PC-9 (cell line): ENCODE data around the gene DIP2C. TPM values are rescaled to one million over a fixed set of nuclear protein-coding genes. Genes with fewer than 3 reads are reported as not detected.

Experiments used
- BruUV-seq: library from RNA; stranded (reverse); fragments of 400-500 nt; replicated peaks from 2 replicates; lab custom pipeline; 2021; lab: Mats Ljungman, UMichigan
- CTCF ChIA-PET: fragments of 300-600 bp; sonication (Branson Sonifier 250); formaldehyde crosslinking; loops from one replicate; lab custom pipeline; 2022; ENCODE audit warnings: antibody characterized with exemption; lab: Charles Lee
- POLR2A ChIA-PET: fragments of 300-600 bp; sonication (Branson Sonifier 250); formaldehyde crosslinking; loops from one replicate; lab custom pipeline; 2022; ENCODE audit warnings: antibody characterized with exemption; ENCODE audit not compliant: unreplicated experiment; lab: Charles Lee
- DNase-seq, 2 experiments: peaks; one replicate each; pipeline versions ENCODE4 v3.0.0 to v3.0.0-alpha.2; 2015 to 2022; ENCODE audit warnings: mixed read lengths in 1 of 2
- H2AFZ ChIP-seq: fragments of 200-600 bp; sonication (generic); 2 replicates; pipeline ENCODE4 v1.8.1; 2017; ENCODE audit warnings: antibody characterized with exemption
- H3F3A ChIP-seq: fragments of 200-600 bp; sonication (generic); 2 replicates; pipeline ENCODE4 v1.8.1; 2017; ENCODE audit warnings: antibody characterized with exemption, mild to moderate bottlenecking, low read depth; ENCODE audit not compliant: insufficient read depth
- H3K27ac ChIP-seq: fragments of 200-600 bp; sonication (generic); 2 replicates; pipeline ENCODE4 v1.6.1; 2016; ENCODE audit warnings: mixed run types
- H3K27me3 ChIP-seq: fragments of 200-600 bp; sonication (generic); 2 replicates; pipeline ENCODE4 v1.6.1; 2016; ENCODE audit warnings: low read depth, mixed run types; ENCODE audit not compliant: insufficient read depth
- H3K36me3 ChIP-seq: fragments of 200-600 bp; sonication (generic); 2 replicates; pipeline ENCODE4 v1.6.1; 2016; ENCODE audit warnings: low read depth, mixed run types
- H3K4me1 ChIP-seq: fragments of 200-600 bp; sonication (generic); replicated peaks from 2 replicates; pipeline ENCODE4 v1.6.1; 2016; ENCODE audit warnings: mixed run types; ENCODE audit not compliant: insufficient read depth
- H3K4me2 ChIP-seq: fragments of 200-600 bp; sonication (generic); 2 replicates; pipeline ENCODE4 v1.6.1; 2017; ENCODE audit warnings: mixed run types
- H3K4me3 ChIP-seq: fragments of 200-600 bp; sonication (generic); 2 replicates; pipeline ENCODE4 v1.6.1; 2016; ENCODE audit warnings: mixed run types
- H3K79me2 ChIP-seq: fragments of 200-600 bp; sonication (generic); 2 replicates; pipeline ENCODE4 v1.6.1; 2017; ENCODE audit warnings: low read depth, mixed run types
- H3K9me2 ChIP-seq: fragments of 200-600 bp; sonication (generic); 2 replicates; pipeline ENCODE4 v1.8.1; 2017; ENCODE audit warnings: mild to moderate bottlenecking; ENCODE audit not compliant: insufficient read depth
- H3K9me3 ChIP-seq: fragments of 200-600 bp; sonication (generic); 2 replicates; pipeline ENCODE4 v1.8.1; 2016; ENCODE audit warnings: low read depth; ENCODE audit not compliant: insufficient read depth
- H4K20me1 ChIP-seq: fragments of 200-600 bp; sonication (generic); 2 replicates; pipeline ENCODE4 v1.8.1; 2017; ENCODE audit not compliant: insufficient read depth
- CTCF ChIP-seq: fragments of 200-600 bp; sonication (generic); conservative IDR thresholded peaks from 2 replicates; pipeline ENCODE4 v1.6.1; 2017; ENCODE audit warnings: mixed run types, antibody characterized with exemption, mild to moderate bottlenecking, moderate library complexity
- EZH2 ChIP-seq: fragments of 200-600 bp; sonication (generic); IDR thresholded peaks from 2 replicates; pipeline ENCODE4 v1.8.0; 2017; ENCODE audit warnings: antibody characterized with exemption, low read depth
- intact Hi-C: fragments of 100-400 bp; cut with micrococcal nuclease; formaldehyde crosslinking; loops from one replicate; pipeline ENCODE4 v1.10.0; 2022; ENCODE audit not compliant: unreplicated experiment
- total RNA-seq: library from RNA; stranded (reverse); gene quantifications from 2 replicates; pipeline ENCODE4 v1.2.3, GENCODE V29; 2021

The DIP2C gene
- total RNA-seq, 1 experiment from 2014 or later = 0.83 TPM

DNA sequence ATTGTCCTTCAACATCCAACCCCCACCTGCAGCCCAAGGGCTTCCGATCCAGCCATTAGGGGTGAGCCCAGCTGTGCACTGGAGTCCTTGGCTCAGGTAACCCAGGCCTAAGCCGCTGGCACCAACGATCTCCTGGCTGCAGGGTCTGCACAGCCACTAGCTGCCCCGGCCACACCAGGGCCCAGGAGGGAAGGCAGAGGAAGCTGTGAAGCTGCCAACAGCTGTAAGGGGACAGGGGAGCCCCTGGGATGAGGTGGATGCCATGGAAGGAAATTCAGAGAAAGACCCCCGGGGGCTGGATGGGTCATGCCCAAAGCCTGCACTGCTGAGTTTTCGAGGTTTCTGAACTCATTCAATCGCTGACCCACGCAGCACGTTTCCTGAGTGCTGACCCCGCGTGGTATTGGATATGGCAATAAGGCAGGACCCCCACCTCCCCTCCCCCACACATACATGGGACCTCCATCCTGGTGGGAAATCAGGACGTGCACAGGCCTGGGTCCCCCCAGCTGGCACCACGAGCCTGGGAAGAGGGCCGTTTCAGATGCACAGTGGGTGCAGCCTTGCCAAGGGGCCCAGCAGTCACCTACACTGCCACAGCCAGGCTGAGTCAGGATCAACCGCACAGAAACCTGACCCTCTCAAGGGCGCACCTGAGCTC is 170.3 kb downstream of the DIP2C start:
- H3K4me3 ChIP-seq = no peak overlapping the region
- intact Hi-C loops = no loop called here
- DNase-seq = no peak

DNA sequence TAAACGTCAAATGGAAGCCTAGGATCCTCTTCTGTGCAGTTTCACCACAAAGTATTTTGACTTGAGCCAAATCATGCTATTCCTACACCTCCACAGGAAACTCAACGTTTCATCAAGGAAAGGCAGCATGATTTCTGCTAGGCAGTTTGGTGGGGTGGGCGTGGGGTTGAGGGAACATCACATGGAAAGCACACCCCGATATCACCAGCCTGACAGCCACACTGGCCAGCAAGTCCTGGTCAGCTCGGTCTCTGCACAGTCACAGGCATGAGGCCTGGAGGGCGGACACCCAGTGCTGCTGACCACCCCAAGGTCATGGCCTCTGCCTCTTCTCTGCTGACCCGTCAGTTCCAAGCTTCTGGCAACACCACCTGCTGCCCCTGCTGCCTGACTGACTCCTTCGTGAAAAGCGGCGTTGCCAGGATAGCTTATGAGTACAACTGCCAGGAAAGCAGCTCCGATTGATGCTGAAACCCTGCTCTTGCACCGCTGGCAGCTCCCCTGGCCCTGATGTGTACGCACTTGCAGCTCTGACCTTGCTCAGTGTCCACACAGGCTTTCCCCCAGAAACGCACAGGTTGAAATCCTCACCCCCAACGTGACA is 171.5 kb downstream of the DIP2C start:
- H3K4me3 ChIP-seq = no peak overlapping the region
- no peaks in the 10 kb centered on the region for H4K20me1 ChIP-seq
- TF ChIP-seq CTCF (no peak), EZH2 (no peak)
- H2AFZ ChIP-seq = no peak overlapping the region
- intact Hi-C loops = no loop called here
- H3K9me2 ChIP-seq = no peaks in the 10 kb centered on the region
- ChIA-PET CTCF (no interaction called here), POLR2A (no interaction called here)
- BruUV-seq = no TSS peak
- H3K27me3 ChIP-seq = peaks cover 39% of the 10 kb centered on the region
- no peaks in the 10 kb centered on the region for H3K9me3 ChIP-seq
- H3F3A ChIP-seq = no peaks in the 10 kb centered on the region
- no peak overlapping the region for H3K27ac ChIP-seq
- H3K36me3 ChIP-seq = no peaks in the 10 kb centered on the region
- H3K79me2 ChIP-seq = no peaks in the 10 kb centered on the region
- H3K4me1 ChIP-seq = no peaks in the 10 kb centered on the region
- no peak overlapping the region for H3K4me2 ChIP-seq
- DNase-seq = no peak

More for the DNA sequence above, 170.3 kb downstream of the DIP2C start:
- no peaks in the 10 kb centered on the region for H3K9me2 ChIP-seq
- H3K27me3 ChIP-seq = peaks cover 36% of the 10 kb centered on the region
- CTCF ChIA-PET = no interaction called here
- H3F3A ChIP-seq = no peaks in the 10 kb centered on the region
- no peak overlapping the region for H3K27ac ChIP-seq
- no peaks in the 10 kb centered on the region for H4K20me1 ChIP-seq
- TF ChIP-seq EZH2 (no peak), CTCF (no peak)
- no peak overlapping the region for H2AFZ ChIP-seq
- H3K4me2 ChIP-seq = no peak overlapping the region
- H3K79me2 ChIP-seq = no peaks in the 10 kb centered on the region
- H3K9me3 ChIP-seq = no peaks in the 10 kb centered on the region
- no peaks in the 10 kb centered on the region for H3K4me1 ChIP-seq
- no peaks in the 10 kb centered on the region for H3K36me3 ChIP-seq
- no TSS peak for BruUV-seq
- POLR2A ChIA-PET = no interaction called here

GRCh38 chr10:517241-517830 is 172.1 kb downstream of the DIP2C start:
- no TSS peak for BruUV-seq
- CTCF ChIA-PET = no interaction called here

More at GRCh38 chr10:517241-517830, 172.1 kb downstream of the DIP2C start:
- Histone ChIP-seq H4K20me1 (no peaks in the 10 kb centered on the region), H3K4me2 (no peak overlapping the region), H2AFZ (no peak overlapping the region), H3K27me3 (peaks cover 36% of the 10 kb centered on the region), H3K27ac (no peak overlapping the region), H3K79me2 (no peaks in the 10 kb centered on the region), H3K4me3 (no peak overlapping the region), H3K9me2 (no peaks in the 10 kb centered on the region), H3F3A (no peaks in the 10 kb centered on the region), H3K36me3 (no peaks in the 10 kb centered on the region), H3K9me3 (no peaks in the 10 kb centered on the region), H3K4me1 (no peaks in the 10 kb centered on the region)
- no peak for TF ChIP-seq EZH2
- no peak for TF ChIP-seq CTCF
- no peak for DNase-seq
- intact Hi-C loops = no loop called here
- POLR2A ChIA-PET = no interaction called here
